MM.1S (cell line): ENCODE results near the gene STAP1.
"Not testable (repeated sequence)": the region's sequence is repeated elsewhere in the genome, so short reads cannot be mapped to it uniquely, and the experiment has no call there.

Experiments used
- EZH2 ChIP-seq: fragments of 300-600 bp; sonication (generic); optimal IDR thresholded peaks from 2 replicates; pipeline ENCODE3; 2017; ENCODE audit warnings: low read depth, mild to moderate bottlenecking, antibody characterized with exemption, low read length, mixed read lengths
- EZH2phosphoT487 ChIP-seq: fragments of 300-600 bp; sonication (generic); IDR thresholded peaks from 2 replicates; pipeline ENCODE4 v1.6.1; 2018; ENCODE audit warnings: antibody characterized with exemption, low read length
- TF ChIP-seq, protein P1 (sequence below): fragments of 300-600 bp; sonication (generic); IDR thresholded peaks from 2 replicates; pipeline ENCODE4 v1.5.1; 2016; ENCODE audit warnings: antibody characterized with exemption, low read length, mixed read lengths

GRCh38 chr4:67636978-67637377 is 78.5 kb downstream of the STAP1 start:
- TF ChIP-seq EZH2phosphoT487, EZH2: not testable (repeated sequence)
- TF ChIP-seq, protein P1, sequence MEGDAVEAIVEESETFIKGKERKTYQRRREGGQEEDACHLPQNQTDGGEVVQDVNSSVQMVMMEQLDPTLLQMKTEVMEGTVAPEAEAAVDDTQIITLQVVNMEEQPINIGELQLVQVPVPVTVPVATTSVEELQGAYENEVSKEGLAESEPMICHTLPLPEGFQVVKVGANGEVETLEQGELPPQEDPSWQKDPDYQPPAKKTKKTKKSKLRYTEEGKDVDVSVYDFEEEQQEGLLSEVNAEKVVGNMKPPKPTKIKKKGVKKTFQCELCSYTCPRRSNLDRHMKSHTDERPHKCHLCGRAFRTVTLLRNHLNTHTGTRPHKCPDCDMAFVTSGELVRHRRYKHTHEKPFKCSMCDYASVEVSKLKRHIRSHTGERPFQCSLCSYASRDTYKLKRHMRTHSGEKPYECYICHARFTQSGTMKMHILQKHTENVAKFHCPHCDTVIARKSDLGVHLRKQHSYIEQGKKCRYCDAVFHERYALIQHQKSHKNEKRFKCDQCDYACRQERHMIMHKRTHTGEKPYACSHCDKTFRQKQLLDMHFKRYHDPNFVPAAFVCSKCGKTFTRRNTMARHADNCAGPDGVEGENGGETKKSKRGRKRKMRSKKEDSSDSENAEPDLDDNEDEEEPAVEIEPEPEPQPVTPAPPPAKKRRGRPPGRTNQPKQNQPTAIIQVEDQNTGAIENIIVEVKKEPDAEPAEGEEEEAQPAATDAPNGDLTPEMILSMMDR, result not testable (repeated sequence)
